Measurements from ENCODE around the gene KCMF1. TPM values are rescaled to one million over a fixed set of nuclear protein-coding genes. Genes with fewer than 3 reads are reported as not detected.

The KCMF1 gene
- polyA plus RNA-seq, 1 of the 3 experiments (the other 2 are of a cell fraction): 37.0 TPM

GRCh38 chr2:84965192-84965516 is 5.8 kb upstream of the KCMF1 start (continued):
- TF ChIP-seq ELF1 (IDR thresholded peaks at IDR 0.05) (no peak), ZBTB33 (IDR thresholded peaks at IDR 0.05; ENCODE audit: borderline replicate concordance, low read depth) (no peak)

DNA sequence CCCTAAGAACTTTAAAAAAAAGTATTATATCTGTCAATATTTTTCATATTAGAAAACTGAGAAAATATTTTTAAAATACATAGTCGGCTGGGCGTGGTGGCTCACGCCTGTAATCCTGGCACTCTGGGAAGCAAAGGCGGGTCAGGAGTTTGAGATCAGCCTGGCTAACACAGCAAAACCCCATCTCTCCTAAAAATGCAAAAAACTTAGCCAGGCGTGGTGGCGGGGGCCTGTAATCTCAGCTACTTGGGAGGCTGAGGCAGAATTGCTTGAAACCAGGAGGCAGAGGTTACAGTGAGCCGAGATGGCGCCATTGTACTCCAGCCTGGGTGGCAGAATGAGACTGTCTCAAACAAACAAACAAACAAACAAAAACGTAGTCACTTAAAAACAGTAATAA is 5.1 kb upstream of the KCMF1 start:
- Histone ChIP-seq H3K36me3 (replicated peaks in 1 of 2; ENCODE audit: control insufficient read depth in 1 of 2, insufficient read depth in 2 of 2, low read length in 1 of 2) (peaks cover 0 to 48% of the 10 kb centered on the region in 2 experiments), H3K79me2 (ENCODE audit: insufficient read depth) (peaks cover 92% of the 10 kb centered on the region), H3K27me3 (ENCODE audit: insufficient read depth) (no peaks in the 10 kb centered on the region), H3K27ac (ENCODE audit: low read depth in 2 of 2, low read length in 1 of 2) (no peak overlapping the region), H3K9ac (no peak overlapping the region), H3K4me1 (ENCODE audit: control insufficient read depth in 1 of 2, insufficient read depth in 2 of 2, low read depth in 1 of 2, low read length in 1 of 2) (peaks cover 5 to 10% of the 10 kb centered on the region in 2 experiments; a peak in 3 of 4 replicates), H3K9me2 (no peaks in the 10 kb centered on the region), H3K9me3 (no peaks in the 10 kb centered on the region), H4K20me1 (ENCODE audit: insufficient read depth) (no peaks in the 10 kb centered on the region), H3K4me2 (no peak overlapping the region), H3F3A (replicated peaks; ENCODE audit: insufficient read depth) (peaks cover 24% of the 10 kb centered on the region), H2AFZ (ENCODE audit: low read depth) (no peak overlapping the region), H3K4me3 (ENCODE audit: low read depth in 2 of 2, low read length in 1 of 2) (no peak overlapping the region)
- TF ChIP-seq CHD2 (IDR thresholded peaks at IDR 0.05; ENCODE audit: low read length, partially characterized antibody) (no peak), ELF1 (IDR thresholded peaks at IDR 0.05) (no peak), YY1 (IDR thresholded peaks at IDR 0.05; ENCODE audit: low read depth) (no peak), NRF1 (IDR thresholded peaks at IDR 0.05; ENCODE audit: low read depth, low read length) (no peak), GABPA (IDR thresholded peaks at IDR 0.05; ENCODE audit: low read depth) (no peak)
- TF ChIP-seq, protein P1, sequence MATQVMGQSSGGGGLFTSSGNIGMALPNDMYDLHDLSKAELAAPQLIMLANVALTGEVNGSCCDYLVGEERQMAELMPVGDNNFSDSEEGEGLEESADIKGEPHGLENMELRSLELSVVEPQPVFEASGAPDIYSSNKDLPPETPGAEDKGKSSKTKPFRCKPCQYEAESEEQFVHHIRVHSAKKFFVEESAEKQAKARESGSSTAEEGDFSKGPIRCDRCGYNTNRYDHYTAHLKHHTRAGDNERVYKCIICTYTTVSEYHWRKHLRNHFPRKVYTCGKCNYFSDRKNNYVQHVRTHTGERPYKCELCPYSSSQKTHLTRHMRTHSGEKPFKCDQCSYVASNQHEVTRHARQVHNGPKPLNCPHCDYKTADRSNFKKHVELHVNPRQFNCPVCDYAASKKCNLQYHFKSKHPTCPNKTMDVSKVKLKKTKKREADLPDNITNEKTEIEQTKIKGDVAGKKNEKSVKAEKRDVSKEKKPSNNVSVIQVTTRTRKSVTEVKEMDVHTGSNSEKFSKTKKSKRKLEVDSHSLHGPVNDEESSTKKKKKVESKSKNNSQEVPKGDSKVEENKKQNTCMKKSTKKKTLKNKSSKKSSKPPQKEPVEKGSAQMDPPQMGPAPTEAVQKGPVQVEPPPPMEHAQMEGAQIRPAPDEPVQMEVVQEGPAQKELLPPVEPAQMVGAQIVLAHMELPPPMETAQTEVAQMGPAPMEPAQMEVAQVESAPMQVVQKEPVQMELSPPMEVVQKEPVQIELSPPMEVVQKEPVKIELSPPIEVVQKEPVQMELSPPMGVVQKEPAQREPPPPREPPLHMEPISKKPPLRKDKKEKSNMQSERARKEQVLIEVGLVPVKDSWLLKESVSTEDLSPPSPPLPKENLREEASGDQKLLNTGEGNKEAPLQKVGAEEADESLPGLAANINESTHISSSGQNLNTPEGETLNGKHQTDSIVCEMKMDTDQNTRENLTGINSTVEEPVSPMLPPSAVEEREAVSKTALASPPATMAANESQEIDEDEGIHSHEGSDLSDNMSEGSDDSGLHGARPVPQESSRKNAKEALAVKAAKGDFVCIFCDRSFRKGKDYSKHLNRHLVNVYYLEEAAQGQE (IDR thresholded peaks at IDR 0.05; ENCODE audit: low read depth, low read length): no peak
- WGBS (ENCODE audit: low lambda C conversion rate): 97% methylated on average over 9 of the region's 9 CpGs
- CTCF ChIA-PET: interaction anchor here (1.6 to 3.1 kb wide), 2 partner anchors 40 to 49 kb away, joined by 3 to 11 read pairs; no protein-coding TSS in a partner anchor
- POLR2A ChIA-PET: no interaction called here
- no peak for DNase-seq

GRCh38 chr2:84966731-84967130 is 4.2 kb upstream of the KCMF1 start:
- no peaks in the 10 kb centered on the region for H3K9me2 ChIP-seq
- H3F3A ChIP-seq (replicated peaks; ENCODE audit: insufficient read depth): peaks cover 24% of the 10 kb centered on the region
- no peaks in the 10 kb centered on the region for H3K9me3 ChIP-seq
- CTCF ChIA-PET: interaction anchor here (1.2 to 1.6 kb wide), 2 partner anchors 49 to 51 kb away, joined by 3 to 4 read pairs; no protein-coding TSS in a partner anchor
- peaks cover 5 to 10% of the 10 kb centered on the region in 2 experiments; a peak in 3 of 4 replicates for H3K4me1 ChIP-seq (ENCODE audit: control insufficient read depth in 1 of 2, insufficient read depth in 2 of 2, low read depth in 1 of 2, low read length in 1 of 2)
- no peak overlapping the region for H2AFZ ChIP-seq (ENCODE audit: low read depth)
- no peak overlapping the region for H3K9ac ChIP-seq
- no peak overlapping the region for H3K27ac ChIP-seq (ENCODE audit: low read depth in 2 of 2, low read length in 1 of 2)
- POLR2A ChIA-PET: no interaction called here
- H4K20me1 ChIP-seq (ENCODE audit: insufficient read depth): no peaks in the 10 kb centered on the region
- no peak overlapping the region for H3K4me2 ChIP-seq
- H3K36me3 ChIP-seq (replicated peaks in 1 of 2; ENCODE audit: control insufficient read depth in 1 of 2, insufficient read depth in 2 of 2, low read length in 1 of 2): peaks cover 0 to 44% of the 10 kb centered on the region in 2 experiments
- WGBS (ENCODE audit: low lambda C conversion rate): 96% methylated on average over 7 of the region's 7 CpGs
- peaks cover 86% of the 10 kb centered on the region for H3K79me2 ChIP-seq (ENCODE audit: insufficient read depth)
- no peak for DNase-seq
- H3K27me3 ChIP-seq (ENCODE audit: insufficient read depth): no peaks in the 10 kb centered on the region
- no peak overlapping the region for H3K4me3 ChIP-seq (ENCODE audit: low read depth in 2 of 2, low read length in 1 of 2)
- TF ChIP-seq MXI1 (IDR thresholded peaks at IDR 0.05; ENCODE audit: low read depth, low read length) (no peak), EP300 (IDR thresholded peaks at IDR 0.05; ENCODE audit: borderline replicate concordance in 1 of 2, low read depth in 1 of 2, low read length in 1 of 2) (no peak), FOSL2 (IDR thresholded peaks at IDR 0.05; ENCODE audit: borderline replicate concordance, low read depth) (no peak), RCOR1 (IDR thresholded peaks at IDR 0.05; ENCODE audit: low read length) (no peak), NFIC (IDR thresholded peaks at IDR 0.05; ENCODE audit: borderline replicate concordance) (no peak), TAF1 (IDR thresholded peaks at IDR 0.05; ENCODE audit: borderline replicate concordance, low read depth, low read length) (no peak), USF1 (IDR thresholded peaks at IDR 0.05; ENCODE audit: borderline replicate concordance, low read depth) (no peak), FOXM1 (IDR thresholded peaks at IDR 0.05; ENCODE audit: low read depth) (no peak), POLR2AphosphoS5 (IDR thresholded peaks at IDR 0.05; ENCODE audit: low read depth, low read length) (no peak), MEF2A (IDR thresholded peaks at IDR 0.05; ENCODE audit: borderline replicate concordance, low read depth) (no peak)
- TF ChIP-seq, protein P2, sequence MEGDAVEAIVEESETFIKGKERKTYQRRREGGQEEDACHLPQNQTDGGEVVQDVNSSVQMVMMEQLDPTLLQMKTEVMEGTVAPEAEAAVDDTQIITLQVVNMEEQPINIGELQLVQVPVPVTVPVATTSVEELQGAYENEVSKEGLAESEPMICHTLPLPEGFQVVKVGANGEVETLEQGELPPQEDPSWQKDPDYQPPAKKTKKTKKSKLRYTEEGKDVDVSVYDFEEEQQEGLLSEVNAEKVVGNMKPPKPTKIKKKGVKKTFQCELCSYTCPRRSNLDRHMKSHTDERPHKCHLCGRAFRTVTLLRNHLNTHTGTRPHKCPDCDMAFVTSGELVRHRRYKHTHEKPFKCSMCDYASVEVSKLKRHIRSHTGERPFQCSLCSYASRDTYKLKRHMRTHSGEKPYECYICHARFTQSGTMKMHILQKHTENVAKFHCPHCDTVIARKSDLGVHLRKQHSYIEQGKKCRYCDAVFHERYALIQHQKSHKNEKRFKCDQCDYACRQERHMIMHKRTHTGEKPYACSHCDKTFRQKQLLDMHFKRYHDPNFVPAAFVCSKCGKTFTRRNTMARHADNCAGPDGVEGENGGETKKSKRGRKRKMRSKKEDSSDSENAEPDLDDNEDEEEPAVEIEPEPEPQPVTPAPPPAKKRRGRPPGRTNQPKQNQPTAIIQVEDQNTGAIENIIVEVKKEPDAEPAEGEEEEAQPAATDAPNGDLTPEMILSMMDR (IDR thresholded peaks at IDR 0.05): no peak
- TF ChIP-seq, protein P3, sequence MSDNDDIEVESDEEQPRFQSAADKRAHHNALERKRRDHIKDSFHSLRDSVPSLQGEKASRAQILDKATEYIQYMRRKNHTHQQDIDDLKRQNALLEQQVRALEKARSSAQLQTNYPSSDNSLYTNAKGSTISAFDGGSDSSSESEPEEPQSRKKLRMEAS (IDR thresholded peaks at IDR 0.05; ENCODE audit: low read depth): no peak
